Skin of body (tissue), 2 donors: ENCODE data around the gene BMP3. TPM values are rescaled to one million over a fixed set of nuclear protein-coding genes. Genes with fewer than 3 reads are reported as not detected.

Source experiments
- DNase-seq: peaks from one replicate; lab custom pipeline; 2025; lab: John Stamatoyannopoulos, UW
- total RNA-seq: library from RNA; depleted of rRNA; stranded (reverse); fragments of >200 nt; gene quantifications from one replicate; pipeline ENCODE4 v1.2.3, GENCODE V29; 2014

BMP3 gene
- total RNA-seq, 1 donor from 2014 or later: 1.5 TPM

DNA sequence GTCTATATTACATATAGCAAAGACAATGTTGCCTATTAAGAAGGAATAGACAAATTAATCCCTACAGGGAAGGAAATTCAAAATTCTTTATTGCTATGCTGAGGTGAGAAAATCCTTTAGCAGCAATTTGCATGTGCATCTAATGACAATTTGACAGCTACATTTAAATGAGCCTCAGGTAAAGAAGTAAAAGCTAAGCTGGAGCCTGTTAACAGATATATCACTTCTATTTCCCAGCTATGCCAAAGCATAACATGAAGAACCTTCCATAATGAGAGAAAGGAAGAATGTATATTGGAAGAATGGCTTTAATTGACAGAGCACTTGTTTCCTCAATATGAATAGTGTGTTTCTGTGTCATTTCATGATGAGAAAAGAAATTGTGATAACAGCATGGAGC, 71.6 kb downstream of the BMP3 start:
- no peak for DNase-seq

DNA sequence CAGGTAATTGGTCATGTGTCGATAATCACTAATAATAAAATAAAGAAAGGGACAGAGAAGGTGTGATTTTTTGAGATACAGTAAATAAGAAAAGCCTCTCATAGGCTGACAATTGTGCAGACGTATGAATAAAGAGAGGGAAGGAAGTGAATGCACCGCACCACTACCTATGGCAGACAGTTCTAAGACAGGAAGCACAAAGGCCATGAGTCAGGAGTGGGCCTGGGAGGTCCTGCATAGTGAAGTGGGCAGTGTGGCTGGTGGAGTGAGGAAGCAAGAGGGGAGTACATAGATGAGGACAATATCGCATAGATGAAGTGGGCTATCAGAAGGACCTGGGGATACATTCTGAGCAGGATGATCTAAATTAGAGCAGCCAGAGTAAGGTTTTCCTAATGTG, 75.6 kb downstream of the BMP3 start:
- DNase-seq: no peak

Other genes starting within 250 kb of the BMP3 start
- gene PRKG2, start 184.5 kb downstream of the BMP3 start, total RNA-seq: 15.0 TPM